Fibroblast of skin of back (primary cell): Measurements from ENCODE around the gene NBPF10. TPM values are rescaled to one million over a fixed set of nuclear protein-coding genes. Genes with fewer than 3 reads are reported as not detected.
"Not testable (repeated sequence)": the region's sequence is repeated elsewhere in the genome, so short reads cannot be mapped to it uniquely, and the experiment has no call there.

Experiments used
- DNase-seq: peaks from one replicate; pipeline ENCODE4 v3.0.0-alpha.2; 2013
- polyA plus RNA-seq, 2 experiments: library from polyadenylated mRNA; unstranded; fragments of 120-200 nt; gene quantifications; one replicate each; pipeline ENCODE4 v1.2.1, GENCODE V29; 2013; ENCODE audit not compliant: insufficient read length in 2 of 2

Gene NBPF10
- 1.1 TPM for polyA plus RNA-seq (2013, experiment 1 of 2; ENCODE audit: insufficient read length)
- 1.1 TPM for polyA plus RNA-seq (2013, experiment 2 of 2; ENCODE audit: insufficient read length)

GRCh38 chr1:146144465-146144864, at the start of gene NBPF10:
NBPF10 (minus strand) TSS chr1:146144804; CDS start chr1:146144769, 35 bp downstream.
- DNase-seq: not testable (repeated sequence)

DNA sequence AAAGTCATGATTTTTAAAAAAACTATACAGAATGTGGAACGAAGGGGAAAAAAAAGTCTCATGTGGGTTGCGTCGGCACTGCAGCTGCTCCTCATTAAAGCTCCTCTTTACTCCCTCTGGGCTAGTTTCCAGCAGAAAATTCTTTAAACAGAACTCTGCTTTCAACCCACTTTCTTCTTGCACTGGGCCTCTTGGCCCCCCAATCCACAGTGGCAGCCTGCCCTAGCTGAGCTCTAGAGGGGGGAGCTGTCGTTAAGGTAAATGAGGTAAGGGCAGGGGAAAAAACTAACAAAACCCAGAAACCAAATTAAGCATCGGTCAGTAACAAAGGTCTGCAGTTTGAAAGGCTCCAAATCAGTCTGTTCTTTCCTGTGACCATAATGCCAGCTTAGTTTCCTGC, 29.9 kb upstream of the NBPF10 start:
- not testable (repeated sequence) for DNase-seq

DNA sequence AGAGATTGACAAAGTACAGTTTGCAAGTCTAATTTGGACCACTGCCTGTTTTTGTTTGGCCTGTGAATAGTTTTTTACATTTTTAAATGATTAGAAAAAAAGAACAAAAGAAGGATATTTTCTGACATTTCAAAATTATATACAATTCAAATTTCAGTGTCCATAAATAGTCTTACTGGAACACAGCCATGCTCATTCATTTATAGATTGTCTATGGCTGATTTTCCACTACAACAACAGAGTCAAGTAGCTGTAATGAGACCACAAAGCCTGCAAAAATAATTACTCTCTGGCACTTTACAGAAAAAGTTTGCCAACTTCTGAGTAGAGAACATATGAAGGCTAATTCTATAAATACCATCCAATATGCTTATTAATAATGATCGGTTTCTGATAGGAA, 23.1 kb upstream of the NBPF10 start:
- DNase-seq: not testable (repeated sequence)

DNA sequence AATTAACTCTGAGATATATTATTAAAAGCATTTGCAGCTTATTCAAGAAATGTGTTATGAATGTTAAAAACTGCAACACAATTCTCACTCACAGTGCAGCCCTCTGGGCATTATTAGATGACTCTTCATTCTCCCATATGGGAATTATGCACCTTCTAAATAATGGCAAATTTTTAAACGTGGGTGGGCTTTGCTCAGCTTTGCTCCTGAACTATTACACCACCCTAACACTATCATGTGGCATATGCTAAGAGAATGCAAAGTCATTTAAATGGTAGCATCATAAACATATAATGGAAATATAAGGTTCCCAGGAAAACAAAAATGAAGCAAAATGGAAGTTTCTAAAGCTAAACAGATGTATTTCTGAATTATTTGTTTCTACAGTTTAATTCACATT, 22.7 kb upstream of the NBPF10 start:
- DNase-seq: not testable (repeated sequence)
